ENCODE results near the gene PRSS23.

The PRSS23 gene

GRCh38 chr11:86802601-86803051 lies 2.3 kb downstream of the PRSS23 start:
- TF ChIP-seq CTCF (IDR thresholded peaks at IDR 0.05; ENCODE audit: control insufficient read depth, insufficient read depth, low read depth, low read length, missing control alignments): peak; percentile 56
- peak overlapping the region; percentile 63 for H3K4me3 ChIP-seq (ENCODE audit: control insufficient read depth, low read depth, low read length)

GRCh38 chr11:86803136-86804045 lies 3.0 kb downstream of the PRSS23 start:
- TF ChIP-seq CTCF (IDR thresholded peaks at IDR 0.05; ENCODE audit: control insufficient read depth, insufficient read depth, low read depth, low read length, missing control alignments): no peak
- peak overlapping the region; percentile 63; the same call in 1 of the 2 replicates for H3K4me3 ChIP-seq (ENCODE audit: control insufficient read depth, low read depth, low read length)
- no peak for DNase-seq (ENCODE audit: low read depth)

More at GRCh38 chr11:86802601-86803051, 2.3 kb downstream of the PRSS23 start:
- no peak for DNase-seq (ENCODE audit: low read depth)

GRCh38 chr11:86804951-86805350 lies 4.6 kb downstream of the PRSS23 start:
- H3K4me3 ChIP-seq (ENCODE audit: control insufficient read depth, low read depth, low read length): no peak overlapping the region
- no peak for TF ChIP-seq CTCF (IDR thresholded peaks at IDR 0.05; ENCODE audit: control insufficient read depth, insufficient read depth, low read depth, low read length, missing control alignments)

GRCh38 chr11:86805873-86806310 lies 5.5 kb downstream of the PRSS23 start:
- H3K4me3 ChIP-seq (ENCODE audit: control insufficient read depth, low read depth, low read length): no peak overlapping the region
- no peak for DNase-seq (ENCODE audit: low read depth)
- TF ChIP-seq CTCF (IDR thresholded peaks at IDR 0.05; ENCODE audit: control insufficient read depth, insufficient read depth, low read depth, low read length, missing control alignments): no peak

More at GRCh38 chr11:86804951-86805350, 4.6 kb downstream of the PRSS23 start:
- no peak for DNase-seq (ENCODE audit: low read depth)

- DNase-seq (ENCODE audit: low read depth): no peak
- no peak for TF ChIP-seq CTCF (IDR thresholded peaks at IDR 0.05; ENCODE audit: control insufficient read depth, insufficient read depth, low read depth, low read length, missing control alignments)
- no peak overlapping the region for H3K4me3 ChIP-seq (ENCODE audit: control insufficient read depth, low read depth, low read length)
These were observed 6.6 kb downstream of the PRSS23 start for GRCh38 chr11:86806903-86807302.

GRCh38 chr11:86807360-86807759 lies 7.0 kb downstream of the PRSS23 start:
- no peak for DNase-seq (ENCODE audit: low read depth)
- no peak for TF ChIP-seq CTCF (IDR thresholded peaks at IDR 0.05; ENCODE audit: control insufficient read depth, insufficient read depth, low read depth, low read length, missing control alignments)
- H3K4me3 ChIP-seq (ENCODE audit: control insufficient read depth, low read depth, low read length): no peak overlapping the region

All from AG09309 (cell line).